GM12878 (cell line): ENCODE data around the gene TMEM161A. TPM values are rescaled to one million over a fixed set of nuclear protein-coding genes. Genes with fewer than 3 reads are reported as not detected.

Experiments used
- CHD1 ChIP-seq: IDR thresholded peaks from 2 replicates; pipeline ENCODE4 v1.6.1; 2012; ENCODE audit warnings: low read depth, low read length, improper control_type of control experiment
- CHD2 ChIP-seq: IDR thresholded peaks from 2 replicates; pipeline ENCODE4 v1.6.1; 2011; ENCODE audit warnings: low read depth, low read length, improper control_type of control experiment, borderline replicate concordance
- CREB1 ChIP-seq: IDR thresholded peaks from 2 replicates; pipeline ENCODE4 v1.6.1; 2012; ENCODE audit warnings: low read depth, mild to moderate bottlenecking, inconsistent platforms
- EP300 ChIP-seq, 2 experiments: fragments of 150-350 bp in 1 of 2; IDR thresholded peaks; 2 replicates each; pipeline ENCODE4 v1.6.1; 2011 to 2012; ENCODE audit warnings: low read depth in 2 of 2, low read length in 2 of 2, borderline replicate concordance in 1 of 2, improper control_type of control experiment in 1 of 2, inconsistent platforms in 1 of 2; ENCODE audit not compliant: control insufficient read depth in 1 of 2
- HDAC6 ChIP-seq: fragments of 200-600 bp; sonication (generic); IDR thresholded peaks from one replicate; pipeline ENCODE4 v1.8.0; 2017; ENCODE audit warnings: antibody characterized with exemption; ENCODE audit not compliant: unreplicated experiment
- IKZF2 ChIP-seq, 2 experiments: fragments of 450-650 bp; IDR thresholded peaks; 2 replicates each; pipeline ENCODE4 v1.6.1; 2017; ENCODE audit warnings: mild to moderate bottlenecking in 2 of 2, moderate library complexity in 2 of 2
- PBX3 ChIP-seq: IDR thresholded peaks from 2 replicates; pipeline ENCODE4 v1.6.1; 2011; ENCODE audit warnings: mild to moderate bottlenecking, low read depth, low read length, moderate library complexity; ENCODE audit not compliant: insufficient replicate concordance
- PML ChIP-seq: IDR thresholded peaks from 2 replicates; pipeline ENCODE4 v1.6.1; 2012; ENCODE audit warnings: low read length, inconsistent platforms
- PRDM15 ChIP-seq: fragments of 450-650 bp; formaldehyde crosslinking; IDR thresholded peaks from 2 replicates; pipeline ENCODE4 v1.4.0; 2020; ENCODE audit warnings: mild to moderate bottlenecking, moderate library complexity
- RBBP5 ChIP-seq: fragments of 200-600 bp; sonication (generic); conservative IDR thresholded peaks from 2 replicates; pipeline ENCODE4 v1.6.1; 2016
- RELA ChIP-seq: fragments of 450-650 bp; IDR thresholded peaks from 2 replicates; pipeline ENCODE4 v1.8.0; 2014; ENCODE audit warnings: borderline replicate concordance; ENCODE audit not compliant: partially characterized antibody
- SMAD1 ChIP-seq: fragments of 450-650 bp; IDR thresholded peaks from 2 replicates; pipeline ENCODE4 v1.6.1; 2018; ENCODE audit warnings: mild to moderate bottlenecking, low read depth; ENCODE audit not compliant: partially characterized antibody
- SMC3 ChIP-seq: IDR thresholded peaks from 2 replicates; pipeline ENCODE4 v1.6.1; 2011; ENCODE audit warnings: low read length, improper control_type of control experiment, borderline replicate concordance
- SREBF2 ChIP-seq: IDR thresholded peaks from 2 replicates; pipeline ENCODE4 v1.6.1; 2012; ENCODE audit warnings: mild to moderate bottlenecking, low read length
- WRNIP1 ChIP-seq: IDR thresholded peaks from 2 replicates; pipeline ENCODE4 v1.6.1; 2011; ENCODE audit warnings: low read depth, low read length, improper control_type of control experiment, borderline replicate concordance
- ZNF24 ChIP-seq: fragments of 450-650 bp; IDR thresholded peaks from 2 replicates; pipeline ENCODE4 v1.6.1; 2017; ENCODE audit warnings: antibody characterized with exemption, mild to moderate bottlenecking
- ZSCAN29 ChIP-seq: fragments of 450-650 bp; IDR thresholded peaks from 2 replicates; pipeline ENCODE4 v1.6.1; 2017; ENCODE audit warnings: mild to moderate bottlenecking, moderate library complexity
- polyA plus RNA-seq, 11 experiments: library from polyadenylated mRNA; depleted of rRNA in 4 of 11; unstranded in 6 of 11; stranded (reverse) in 5 of 11; fragments of >200 nt; fragmentation: Nextera tagmentation in 4 of 11; fragmentation: Illumina TruSeq in 1 of 11; extraction: Ambion mirVana in 4 of 11; extraction: Trizol in 1 of 11; gene quantifications; 1 replicate in 1 of 11; 2 replicates in 10 of 11; pipeline versions ENCODE4 v1.2.1 to v1.2.3, GENCODE V29; 2011 to 2016; ENCODE audit warnings: inconsistent platforms in 2 of 11, missing spikeins in 2 of 11, low read depth in 1 of 11
- total RNA-seq, 4 experiments: library from RNA; depleted of rRNA in 3 of 4; stranded (reverse); fragments of >200 nt in 3 of 4; fragmentation: Illumina TruSeq in 1 of 4; extraction: Trizol in 1 of 4; gene quantifications; 2 replicates each; pipeline versions ENCODE4 v1.2.1 to v1.2.3, GENCODE V29; 2013 to 2021
- TF ChIP-seq, protein P1 (sequence below): fragments of 450-650 bp; formaldehyde crosslinking; IDR thresholded peaks from 2 replicates; pipeline ENCODE4 v1.4.0; 2022; ENCODE audit warnings: mild to moderate bottlenecking, moderate library complexity
- TF ChIP-seq, protein P2 (sequence below): fragments of 450-650 bp; IDR thresholded peaks from 2 replicates; pipeline ENCODE4 v1.6.1; 2017; ENCODE audit warnings: antibody characterized with exemption, mild to moderate bottlenecking, moderate library complexity

Gene TMEM161A
- total and polyA plus RNA-seq, 10 of the 15 experiments (the other 5 are each of a cell fraction or from before 2014, with no cell fraction given): 1.1 to 37.1 (median 19.0) TPM

DNA sequence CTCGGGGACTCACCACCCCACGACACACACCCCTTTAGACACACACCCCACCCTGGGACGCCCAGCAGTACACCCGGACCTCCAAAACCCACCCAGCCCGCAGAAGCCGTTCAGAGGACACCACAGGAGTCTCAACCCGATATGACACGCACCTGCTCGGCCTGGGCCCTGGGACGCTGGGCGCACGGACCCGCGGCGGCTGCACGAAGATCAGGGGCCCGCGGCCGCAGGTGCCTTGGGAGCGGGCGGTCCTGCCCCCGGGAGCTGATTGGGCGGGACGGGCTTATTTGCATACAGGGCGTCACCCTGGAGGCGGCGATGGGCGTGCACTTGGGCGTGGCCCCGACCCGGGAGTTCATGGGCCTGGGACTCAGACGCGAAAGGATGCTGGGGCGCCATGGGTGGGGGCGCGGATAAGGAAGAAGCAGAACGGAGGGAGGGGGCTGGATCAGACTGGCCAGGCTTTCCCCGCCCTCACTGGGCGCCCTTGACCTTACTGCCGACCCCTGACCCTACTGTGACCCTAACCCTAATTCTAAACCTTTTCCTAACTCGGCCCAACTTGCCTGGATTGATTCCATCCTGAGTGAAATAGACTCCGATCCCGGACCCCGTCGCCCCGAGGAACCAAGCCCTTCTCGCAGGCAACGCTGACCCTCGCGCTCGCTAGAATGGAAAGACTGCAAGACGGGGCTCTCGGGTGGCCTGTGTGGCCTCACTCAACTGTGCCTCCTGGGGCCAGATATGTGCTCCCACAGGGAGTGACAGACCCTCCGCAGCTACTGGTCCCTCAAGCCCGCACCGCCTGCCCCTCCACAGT lies 32.0 kb upstream of the TMEM161A start, which contains the start of gene MEF2B (continued):
- TF ChIP-seq, protein P1, sequence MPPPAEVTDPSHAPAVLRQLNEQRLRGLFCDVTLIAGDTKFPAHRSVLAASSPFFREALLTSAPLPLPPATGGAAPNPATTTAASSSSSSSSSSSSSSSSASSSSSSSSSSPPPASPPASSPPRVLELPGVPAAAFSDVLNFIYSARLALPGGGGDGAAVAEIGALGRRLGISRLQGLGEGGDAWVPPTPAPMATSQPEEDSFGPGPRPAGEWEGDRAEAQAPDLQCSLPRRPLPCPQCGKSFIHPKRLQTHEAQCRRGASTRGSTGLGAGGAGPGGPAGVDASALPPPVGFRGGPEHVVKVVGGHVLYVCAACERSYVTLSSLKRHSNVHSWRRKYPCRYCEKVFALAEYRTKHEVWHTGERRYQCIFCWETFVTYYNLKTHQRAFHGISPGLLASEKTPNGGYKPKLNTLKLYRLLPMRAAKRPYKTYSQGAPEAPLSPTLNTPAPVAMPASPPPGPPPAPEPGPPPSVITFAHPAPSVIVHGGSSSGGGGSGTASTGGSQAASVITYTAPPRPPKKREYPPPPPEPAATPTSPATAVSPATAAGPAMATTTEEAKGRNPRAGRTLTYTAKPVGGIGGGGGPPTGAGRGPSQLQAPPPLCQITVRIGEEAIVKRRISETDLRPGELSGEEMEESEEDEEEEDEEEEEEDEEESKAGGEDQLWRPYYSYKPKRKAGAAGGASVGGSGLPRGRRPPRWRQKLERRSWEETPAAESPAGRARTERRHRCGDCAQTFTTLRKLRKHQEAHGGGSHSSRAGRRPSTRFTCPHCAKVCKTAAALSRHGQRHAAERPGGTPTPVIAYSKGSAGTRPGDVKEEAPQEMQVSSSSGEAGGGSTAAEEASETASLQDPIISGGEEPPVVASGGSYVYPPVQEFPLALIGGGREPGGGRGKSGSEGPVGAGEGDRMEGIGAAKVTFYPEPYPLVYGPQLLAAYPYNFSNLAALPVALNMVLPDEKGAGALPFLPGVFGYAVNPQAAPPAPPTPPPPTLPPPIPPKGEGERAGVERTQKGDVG (CRISPR knock-in tag): no peak
- TF ChIP-seq PRDM15 (no peak), ZSCAN29 (no peak), PBX3 (no peak), CREB1 (no peak), CHD2 (no peak), CHD1 (no peak), IKZF2 (IDR thresholded peaks at IDR 0.05) (no peak), SMC3 (no peak), HDAC6 (no peak), SREBF2 (no peak), WRNIP1 (no peak), SMAD1 (no peak), PML (no peak), ZNF24 (no peak), EP300 (IDR thresholded peaks at IDR 0.05; ENCODE audit: borderline replicate concordance in 1 of 2, control insufficient read depth in 1 of 2, low read depth in 2 of 2, low read length in 2 of 2) (no peak), RBBP5 (no peak), RELA (no peak)
- TF ChIP-seq, protein P2, sequence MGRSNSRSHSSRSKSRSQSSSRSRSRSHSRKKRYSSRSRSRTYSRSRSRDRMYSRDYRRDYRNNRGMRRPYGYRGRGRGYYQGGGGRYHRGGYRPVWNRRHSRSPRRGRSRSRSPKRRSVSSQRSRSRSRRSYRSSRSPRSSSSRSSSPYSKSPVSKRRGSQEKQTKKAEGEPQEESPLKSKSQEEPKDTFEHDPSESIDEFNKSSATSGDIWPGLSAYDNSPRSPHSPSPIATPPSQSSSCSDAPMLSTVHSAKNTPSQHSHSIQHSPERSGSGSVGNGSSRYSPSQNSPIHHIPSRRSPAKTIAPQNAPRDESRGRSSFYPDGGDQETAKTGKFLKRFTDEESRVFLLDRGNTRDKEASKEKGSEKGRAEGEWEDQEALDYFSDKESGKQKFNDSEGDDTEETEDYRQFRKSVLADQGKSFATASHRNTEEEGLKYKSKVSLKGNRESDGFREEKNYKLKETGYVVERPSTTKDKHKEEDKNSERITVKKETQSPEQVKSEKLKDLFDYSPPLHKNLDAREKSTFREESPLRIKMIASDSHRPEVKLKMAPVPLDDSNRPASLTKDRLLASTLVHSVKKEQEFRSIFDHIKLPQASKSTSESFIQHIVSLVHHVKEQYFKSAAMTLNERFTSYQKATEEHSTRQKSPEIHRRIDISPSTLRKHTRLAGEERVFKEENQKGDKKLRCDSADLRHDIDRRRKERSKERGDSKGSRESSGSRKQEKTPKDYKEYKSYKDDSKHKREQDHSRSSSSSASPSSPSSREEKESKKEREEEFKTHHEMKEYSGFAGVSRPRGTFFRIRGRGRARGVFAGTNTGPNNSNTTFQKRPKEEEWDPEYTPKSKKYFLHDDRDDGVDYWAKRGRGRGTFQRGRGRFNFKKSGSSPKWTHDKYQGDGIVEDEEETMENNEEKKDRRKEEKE: no peak
